Superior temporal gyrus (tissue), 1 donor: ENCODE data around the gene CPE.
"Not testable (repeated sequence)": the region's sequence is repeated elsewhere in the genome, so short reads cannot be mapped to it uniquely, and the experiment has no call there.

Experiments used
- DNase-seq: peaks from one replicate; pipeline ENCODE4 v3.0.0-alpha.2; 2016; ENCODE audit errors: extremely low spot score

Gene CPE

GRCh38 chr4:165403637-165404036, 24.8 kb downstream of the CPE start:
- no peak for DNase-seq

- DNase-seq, result no peak
Measured at GRCh38 chr4:165404080-165404479, 25.3 kb downstream of the CPE start.

- no peak for DNase-seq
Measured at GRCh38 chr4:165404696-165405095, 25.9 kb downstream of the CPE start.

- DNase-seq, result no peak
Measured at GRCh38 chr4:165410214-165410613, 31.4 kb downstream of the CPE start.

GRCh38 chr4:165415910-165416309, 37.1 kb downstream of the CPE start:
- DNase-seq, result no peak

- DNase-seq, result no peak
Measured at GRCh38 chr4:165418073-165418472, 39.3 kb downstream of the CPE start.

- DNase-seq, result no peak
Measured at GRCh38 chr4:165425629-165426028, 46.8 kb downstream of the CPE start.

GRCh38 chr4:165426331-165426730, 47.5 kb downstream of the CPE start:
- DNase-seq, result no peak

- no peak for DNase-seq
Measured at GRCh38 chr4:165426823-165427222, 48.0 kb downstream of the CPE start.

GRCh38 chr4:165428957-165429356, 50.1 kb downstream of the CPE start:
- DNase-seq, result no peak

- DNase-seq, result no peak
Measured at GRCh38 chr4:165433529-165433928, 54.7 kb downstream of the CPE start.

- no peak for DNase-seq
Measured at GRCh38 chr4:165437691-165438090, 58.9 kb downstream of the CPE start.

GRCh38 chr4:165439344-165439743, 60.5 kb downstream of the CPE start:
- DNase-seq, result no peak

GRCh38 chr4:165439981-165440380, 61.2 kb downstream of the CPE start:
- DNase-seq, result no peak

GRCh38 chr4:165440415-165441158, 61.8 kb downstream of the CPE start:
- no peak for DNase-seq

GRCh38 chr4:165443276-165443675, 64.5 kb downstream of the CPE start:
- DNase-seq, result no peak

GRCh38 chr4:165448700-165449099, 69.9 kb downstream of the CPE start:
- no peak for DNase-seq

GRCh38 chr4:165449333-165449732, 70.5 kb downstream of the CPE start:
- DNase-seq, result no peak

- DNase-seq, result no peak
Measured at GRCh38 chr4:165450871-165451270, 72.1 kb downstream of the CPE start.

- DNase-seq, result not testable (repeated sequence)
Measured at GRCh38 chr4:165453140-165453539, 74.3 kb downstream of the CPE start.

- DNase-seq, result no peak
Measured at GRCh38 chr4:165454426-165454825, 75.6 kb downstream of the CPE start.

GRCh38 chr4:165457793-165458192, 79.0 kb downstream of the CPE start:
- DNase-seq, result no peak

- no peak for DNase-seq
Measured at GRCh38 chr4:165458471-165458870, 79.7 kb downstream of the CPE start.
